WI38 (cell line): ENCODE results near the gene DNAJC11.

Experiments
- H3K4me3 ChIP-seq: 2 replicates; pipeline ENCODE4 v1.5.1; 2011; ENCODE audit warnings: low read depth, mild to moderate bottlenecking, control low read depth, low read length
- TF ChIP-seq, protein P1 (sequence below): IDR thresholded peaks from 2 replicates; pipeline ENCODE4 v1.5.1; 2012; ENCODE audit warnings: low read depth, mild to moderate bottlenecking, control low read depth, low read length

DNAJC11 gene

DNA sequence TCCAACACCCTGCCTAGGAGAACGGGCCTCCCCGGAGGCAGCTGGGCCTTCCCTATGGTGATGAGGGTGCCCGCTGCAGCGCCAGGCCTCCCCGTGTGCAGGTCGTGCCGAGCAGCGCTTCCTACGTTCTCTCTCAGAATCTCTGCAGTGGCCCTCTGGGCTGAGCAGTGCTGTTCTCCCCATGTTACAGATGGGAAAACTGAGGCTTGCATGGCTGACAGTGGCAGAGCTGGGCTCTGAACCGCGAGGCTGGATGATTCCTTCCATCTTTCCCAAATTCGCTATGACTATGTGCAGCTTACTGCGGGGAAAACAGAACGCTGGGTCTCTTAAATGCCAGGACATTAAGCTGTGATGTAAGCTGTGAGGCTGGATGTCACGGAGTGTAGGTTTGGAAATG lies 107.8 kb downstream of the DNAJC11 start:
- TF ChIP-seq, protein P1, sequence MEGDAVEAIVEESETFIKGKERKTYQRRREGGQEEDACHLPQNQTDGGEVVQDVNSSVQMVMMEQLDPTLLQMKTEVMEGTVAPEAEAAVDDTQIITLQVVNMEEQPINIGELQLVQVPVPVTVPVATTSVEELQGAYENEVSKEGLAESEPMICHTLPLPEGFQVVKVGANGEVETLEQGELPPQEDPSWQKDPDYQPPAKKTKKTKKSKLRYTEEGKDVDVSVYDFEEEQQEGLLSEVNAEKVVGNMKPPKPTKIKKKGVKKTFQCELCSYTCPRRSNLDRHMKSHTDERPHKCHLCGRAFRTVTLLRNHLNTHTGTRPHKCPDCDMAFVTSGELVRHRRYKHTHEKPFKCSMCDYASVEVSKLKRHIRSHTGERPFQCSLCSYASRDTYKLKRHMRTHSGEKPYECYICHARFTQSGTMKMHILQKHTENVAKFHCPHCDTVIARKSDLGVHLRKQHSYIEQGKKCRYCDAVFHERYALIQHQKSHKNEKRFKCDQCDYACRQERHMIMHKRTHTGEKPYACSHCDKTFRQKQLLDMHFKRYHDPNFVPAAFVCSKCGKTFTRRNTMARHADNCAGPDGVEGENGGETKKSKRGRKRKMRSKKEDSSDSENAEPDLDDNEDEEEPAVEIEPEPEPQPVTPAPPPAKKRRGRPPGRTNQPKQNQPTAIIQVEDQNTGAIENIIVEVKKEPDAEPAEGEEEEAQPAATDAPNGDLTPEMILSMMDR: no peak
- no peak overlapping the region for H3K4me3 ChIP-seq

DNA sequence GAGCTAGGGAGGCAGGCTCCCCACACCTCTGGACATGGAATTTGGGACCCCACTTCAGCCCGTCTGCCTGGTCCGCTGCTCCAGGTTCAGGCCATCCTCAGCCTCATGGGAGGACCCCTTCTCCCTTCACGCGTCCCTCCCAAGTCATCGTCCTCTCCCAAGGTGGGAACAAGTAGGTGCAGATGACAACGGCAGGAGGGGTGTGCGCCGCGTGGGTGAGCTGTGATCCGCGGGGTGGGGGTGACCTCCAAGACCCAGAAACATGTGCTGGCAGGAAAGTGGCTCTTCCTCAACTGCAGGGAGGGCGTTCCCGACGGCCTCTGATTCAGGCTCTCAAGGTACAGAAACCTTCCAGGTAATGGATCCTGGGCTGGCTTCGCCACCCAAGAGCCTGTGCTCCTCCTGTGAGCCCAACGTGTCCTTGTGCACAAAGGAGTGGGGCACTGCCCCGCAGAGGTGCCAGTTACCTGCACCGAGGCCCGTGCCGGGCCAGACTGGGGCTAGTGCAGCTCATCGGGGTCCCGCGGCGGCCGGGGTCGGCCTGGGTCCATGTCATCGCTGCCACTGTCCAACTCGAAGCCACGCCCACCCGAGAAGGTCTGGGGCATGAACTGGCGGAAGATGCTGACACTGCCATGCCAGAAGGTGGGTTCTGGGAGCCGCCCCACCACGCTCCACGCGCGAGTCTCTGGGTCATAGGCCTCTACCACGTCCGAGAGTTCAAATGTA lies 108.6 kb downstream of the DNAJC11 start:
- TF ChIP-seq, protein P1: no peak
- no peak overlapping the region for H3K4me3 ChIP-seq

DNA sequence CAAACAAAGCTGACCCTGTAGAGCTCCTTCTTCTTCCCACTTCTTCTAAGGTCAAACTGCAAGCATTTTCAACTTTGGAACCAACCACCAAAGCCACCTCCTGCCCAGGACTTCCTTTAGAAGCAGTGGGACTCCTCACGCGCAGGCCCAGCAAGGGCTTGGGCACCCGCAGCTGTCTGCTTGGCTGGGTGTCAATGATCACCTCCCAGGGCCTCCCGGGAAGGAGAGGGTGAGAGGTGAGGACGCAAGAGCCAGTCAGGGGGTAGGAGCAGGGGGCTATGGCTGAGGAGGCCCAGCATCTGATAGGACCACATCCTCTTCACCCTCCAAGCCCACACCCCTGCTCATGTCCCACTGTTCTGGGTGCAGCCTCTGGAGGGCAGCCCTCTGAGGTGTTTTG lies 109.2 kb downstream of the DNAJC11 start:
- H3K4me3 ChIP-seq: no peak overlapping the region
- TF ChIP-seq, protein P1: no peak

DNA sequence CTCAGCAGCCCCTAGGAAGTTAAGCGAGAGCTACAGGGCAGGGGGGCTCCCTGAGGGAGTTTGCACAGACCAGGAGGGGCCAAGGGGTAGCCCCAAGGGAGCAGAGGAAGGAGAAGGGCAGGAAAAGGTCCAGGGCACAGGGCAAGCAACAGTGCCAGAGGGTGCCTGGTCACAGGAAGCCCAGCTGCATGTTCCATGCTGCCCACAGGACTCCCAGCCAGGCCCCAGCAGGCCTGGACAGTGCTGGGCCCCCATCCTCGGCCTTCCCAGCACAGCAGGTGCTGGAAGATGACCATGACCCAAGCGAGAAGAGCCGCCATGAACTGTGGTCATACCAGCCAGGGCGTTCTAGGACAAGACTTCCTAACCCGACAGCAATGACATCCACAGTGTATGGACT lies 110.0 kb downstream of the DNAJC11 start:
- TF ChIP-seq, protein P1: no peak

GRCh38 chr1:6591222-6591621 lies 110.4 kb downstream of the DNAJC11 start:
- TF ChIP-seq, protein P1: no peak
- no peak overlapping the region for H3K4me3 ChIP-seq

More for the DNA sequence above, 110.0 kb downstream of the DNAJC11 start:
- H3K4me3 ChIP-seq: no peak overlapping the region

DNA sequence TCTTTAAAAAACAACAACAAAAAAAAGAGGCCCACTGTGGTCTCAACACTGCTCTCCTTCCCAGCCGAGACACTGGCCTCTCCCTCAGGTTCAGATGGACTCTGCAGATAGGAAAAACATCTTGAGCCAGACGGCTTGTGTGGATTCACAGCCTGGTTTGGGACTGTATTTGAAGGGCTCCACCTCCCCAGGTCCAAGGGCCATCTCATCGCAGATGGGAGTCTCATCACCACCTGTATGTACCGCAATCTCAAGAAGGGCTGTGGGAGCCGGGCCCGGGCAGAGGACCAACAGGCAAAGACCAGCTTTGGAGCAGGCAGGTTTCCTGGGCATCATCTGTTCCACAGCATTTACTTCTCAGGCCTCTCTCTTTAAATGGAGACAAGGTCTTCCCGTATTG lies 111.6 kb downstream of the DNAJC11 start:
- TF ChIP-seq, protein P1: no peak
- H3K4me3 ChIP-seq: no peak overlapping the region

- TF ChIP-seq, protein P1: no peak
- H3K4me3 ChIP-seq: no peak overlapping the region
These were observed 112.6 kb downstream of the DNAJC11 start for GRCh38 chr1:6588893-6589520.
